Astrocyte (in vitro differentiated cells and primary cell): ENCODE data around the gene SHOX.
"Not testable (repeated sequence)": the region's sequence is repeated elsewhere in the genome, so short reads cannot be mapped to it uniquely, and the experiment has no call there.

ENCODE experiments used
- EZH2 ChIP-seq: IDR thresholded peaks from 2 replicates; pipeline ENCODE4 v1.6.1; 2012; ENCODE audit warnings: mild to moderate bottlenecking, low read length, inconsistent platforms; ENCODE audit not compliant: insufficient read depth
- TF ChIP-seq, protein P1 (sequence below): IDR thresholded peaks from 2 replicates; pipeline ENCODE4 v1.5.1; 2011; ENCODE audit warnings: low read depth, mild to moderate bottlenecking, inconsistent platforms, low read length, moderate library complexity; ENCODE audit not compliant: insufficient read depth

DNA sequence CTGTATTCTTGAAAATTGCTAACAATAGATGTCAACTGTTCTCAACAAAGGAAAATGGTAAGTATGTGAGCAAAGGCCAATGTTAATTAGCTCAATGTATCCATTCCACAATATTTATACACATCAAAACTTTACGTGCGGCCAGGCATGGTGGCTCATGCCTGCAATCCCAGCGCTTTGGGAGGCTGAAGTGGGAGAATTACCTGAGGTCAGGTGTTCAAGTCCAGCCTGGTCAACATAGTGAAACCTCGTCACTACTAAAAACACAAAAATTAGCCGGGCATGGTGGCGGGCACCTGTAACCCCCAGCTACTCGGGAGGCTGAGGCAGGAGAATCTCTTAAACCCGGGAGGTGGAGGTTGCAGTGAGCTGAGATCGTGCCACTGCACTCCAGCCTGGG lies 27.6 kb upstream of the SHOX start:
- not testable (repeated sequence) for TF ChIP-seq EZH2
- TF ChIP-seq, protein P1, sequence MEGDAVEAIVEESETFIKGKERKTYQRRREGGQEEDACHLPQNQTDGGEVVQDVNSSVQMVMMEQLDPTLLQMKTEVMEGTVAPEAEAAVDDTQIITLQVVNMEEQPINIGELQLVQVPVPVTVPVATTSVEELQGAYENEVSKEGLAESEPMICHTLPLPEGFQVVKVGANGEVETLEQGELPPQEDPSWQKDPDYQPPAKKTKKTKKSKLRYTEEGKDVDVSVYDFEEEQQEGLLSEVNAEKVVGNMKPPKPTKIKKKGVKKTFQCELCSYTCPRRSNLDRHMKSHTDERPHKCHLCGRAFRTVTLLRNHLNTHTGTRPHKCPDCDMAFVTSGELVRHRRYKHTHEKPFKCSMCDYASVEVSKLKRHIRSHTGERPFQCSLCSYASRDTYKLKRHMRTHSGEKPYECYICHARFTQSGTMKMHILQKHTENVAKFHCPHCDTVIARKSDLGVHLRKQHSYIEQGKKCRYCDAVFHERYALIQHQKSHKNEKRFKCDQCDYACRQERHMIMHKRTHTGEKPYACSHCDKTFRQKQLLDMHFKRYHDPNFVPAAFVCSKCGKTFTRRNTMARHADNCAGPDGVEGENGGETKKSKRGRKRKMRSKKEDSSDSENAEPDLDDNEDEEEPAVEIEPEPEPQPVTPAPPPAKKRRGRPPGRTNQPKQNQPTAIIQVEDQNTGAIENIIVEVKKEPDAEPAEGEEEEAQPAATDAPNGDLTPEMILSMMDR: not testable (repeated sequence)
